ENCODE measurements around the gene KIAA1614. TPM values are rescaled to one million over a fixed set of nuclear protein-coding genes. Genes with fewer than 3 reads are reported as not detected.

The KIAA1614 gene
- 10 to 100 TPM in 2 of 5 donors, 1 to 10 TPM in 3; 6.2 to 12.4 (median 9.5) TPM for polyA plus RNA-seq (ENCODE audit: insufficient read depth in 1 of 5, insufficient read length in 5 of 5, low replicate concordance in 1 of 5)
- long read RNA-seq, donor 1, full-length matches to known transcripts: 1 of 1 reads
- long read RNA-seq, donor 1, partial matches to known transcripts: 0 of 1 reads
- long read RNA-seq, donor 1, other reads (novel, unspliced or antisense): 0 of 1 reads
- long read RNA-seq, donor 2: 0 reads
- long read RNA-seq, donor 3: 0 reads
- long read RNA-seq, donor 4: 0 reads
- long read RNA-seq, donor 5, partial matches to known transcripts: 0 of 1 reads
- long read RNA-seq, donor 5, other reads (novel, unspliced or antisense): 0 of 1 reads
- long read RNA-seq, donor 6: 0 reads
- long read RNA-seq, donor 7: 0 reads
- long read RNA-seq, donor 8: 0 reads

GRCh38 chr1:180912801-180913565 lies at the start of gene KIAA1614:
Gene KIAA1614 (plus strand): TSS chr1:180912897. CDS start chr1:180913244, 347 bp downstream.
- DNase-seq: peak; percentile 66 to 77

GRCh38 chr1:180863158-180863775 lies 49.4 kb upstream of the KIAA1614 start:
- DNase-seq: peak; percentile 42 to 57

- DNase-seq: peak; percentile 31 to 42
Measured at GRCh38 chr1:180881806-180882509, 30.7 kb upstream of the KIAA1614 start.

- DNase-seq: no peak
Measured at GRCh38 chr1:180884588-180885300, 28.0 kb upstream of the KIAA1614 start.

GRCh38 chr1:180886338-180886737 lies 26.4 kb upstream of the KIAA1614 start:
- no peak for DNase-seq

- no peak for DNase-seq
Measured at GRCh38 chr1:180887841-180888240, 24.9 kb upstream of the KIAA1614 start.

GRCh38 chr1:180888870-180889269 lies 23.8 kb upstream of the KIAA1614 start:
- DNase-seq: no peak

- no peak for DNase-seq
Measured at GRCh38 chr1:180889325-180889724, 23.4 kb upstream of the KIAA1614 start.

GRCh38 chr1:180892272-180892671 lies 20.4 kb upstream of the KIAA1614 start:
- DNase-seq: no peak

GRCh38 chr1:180892675-180893074 lies 20.0 kb upstream of the KIAA1614 start:
- DNase-seq: no peak

GRCh38 chr1:180893614-180894013 lies 19.1 kb upstream of the KIAA1614 start:
- DNase-seq: no peak

- no peak for DNase-seq
Measured at GRCh38 chr1:180896161-180896560, 16.5 kb upstream of the KIAA1614 start.

- DNase-seq: peak; percentile 37 to 50
Measured at GRCh38 chr1:180898441-180899219, 14.1 kb upstream of the KIAA1614 start.

- no peak for DNase-seq
Measured at GRCh38 chr1:180899262-180899661, 13.4 kb upstream of the KIAA1614 start.

- no peak for DNase-seq
Measured at GRCh38 chr1:180901076-180901990, 11.4 kb upstream of the KIAA1614 start.

- DNase-seq: no peak
Measured at GRCh38 chr1:180902541-180902940, 10.2 kb upstream of the KIAA1614 start.

GRCh38 chr1:180905927-180906326 lies 6.8 kb upstream of the KIAA1614 start:
- no peak for DNase-seq

GRCh38 chr1:180906511-180906910 lies 6.2 kb upstream of the KIAA1614 start:
- DNase-seq: no peak

Data from right lung (tissue), 10 donors.